GM23248 (cell line): ENCODE results near the gene GAS2L1.

Experiments
- EZH2 ChIP-seq: fragments of 200-600 bp; sonication (generic); IDR thresholded peaks from 2 replicates; pipeline ENCODE4 v1.6.1; 2018; ENCODE audit warnings: antibody characterized with exemption, mild to moderate bottlenecking; ENCODE audit not compliant: insufficient read depth, poor library complexity, severe bottlenecking
- EZH2phosphoT487 ChIP-seq: fragments of 200-600 bp; sonication (generic); IDR thresholded peaks from 2 replicates; pipeline ENCODE4 v1.6.1; 2018; ENCODE audit warnings: antibody characterized with exemption, moderate library complexity, mild to moderate bottlenecking, low read depth; ENCODE audit not compliant: insufficient read depth

DNA sequence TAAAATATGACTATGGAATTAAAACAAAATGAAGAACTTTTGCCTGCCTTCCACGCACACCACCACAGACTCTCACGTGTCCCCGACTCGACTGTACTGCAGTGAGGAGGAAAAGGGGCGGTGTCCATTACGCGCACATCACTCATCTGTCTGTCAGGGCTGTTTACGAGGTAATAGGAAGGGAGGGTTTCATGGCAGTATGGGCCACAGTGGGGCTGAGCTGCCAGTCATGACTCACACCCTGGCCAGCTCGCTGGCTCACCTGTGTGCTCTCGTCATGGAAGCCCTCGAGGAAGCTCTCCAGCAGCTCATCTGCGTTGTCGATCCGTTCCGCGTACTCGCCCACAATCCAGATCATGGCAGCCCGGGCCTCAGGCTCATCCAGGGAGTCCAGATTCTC, 42.5 kb downstream of the GAS2L1 start:
- TF ChIP-seq EZH2phosphoT487 (no peak), EZH2 (no peak)
